ENCODE data around the gene LMAN1.

LMAN1 gene

DNA sequence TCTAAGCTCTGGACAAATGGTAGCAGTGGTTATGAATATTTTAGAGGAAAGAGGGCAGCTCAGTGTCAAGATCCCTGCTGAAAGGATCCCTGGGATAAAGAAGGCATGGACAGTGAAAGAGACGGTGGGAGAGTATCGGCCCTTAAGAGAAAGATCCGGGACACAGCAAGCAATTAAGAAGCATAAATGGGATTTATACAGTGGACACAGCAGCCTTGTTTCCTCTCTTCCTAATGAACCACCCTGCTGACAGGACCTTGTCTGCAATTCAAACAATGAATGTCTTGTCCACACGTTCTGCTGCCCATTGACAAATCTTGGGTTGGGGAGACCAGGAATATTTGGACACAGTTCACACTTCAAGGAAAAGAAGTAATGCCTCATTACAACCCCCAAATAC, 57.1 kb downstream of the LMAN1 start:
- no peak for TF ChIP-seq POLR2AphosphoS5 (IDR thresholded peaks at IDR 0.05; ENCODE audit: low read depth, low read length)
- TF ChIP-seq SPI1 (IDR thresholded peaks at IDR 0.05; ENCODE audit: low read depth, low read length) = no peak
- no peak for TF ChIP-seq TAF1 (IDR thresholded peaks at IDR 0.05; ENCODE audit: low read depth, low read length)
- TF ChIP-seq PAX5 (IDR thresholded peaks at IDR 0.05; ENCODE audit: insufficient read depth, low read length, severe bottlenecking) = no peak
- no peak for TF ChIP-seq POU2F2 (IDR thresholded peaks at IDR 0.05; ENCODE audit: low read depth, low read length)
- no peak for TF ChIP-seq POLR2A (IDR thresholded peaks at IDR 0.05; ENCODE audit: low read depth, low read length)
- FAIRE-seq (no peak), DNase-seq (ENCODE audit: insufficient read length, low spot score) (no peak)

DNA sequence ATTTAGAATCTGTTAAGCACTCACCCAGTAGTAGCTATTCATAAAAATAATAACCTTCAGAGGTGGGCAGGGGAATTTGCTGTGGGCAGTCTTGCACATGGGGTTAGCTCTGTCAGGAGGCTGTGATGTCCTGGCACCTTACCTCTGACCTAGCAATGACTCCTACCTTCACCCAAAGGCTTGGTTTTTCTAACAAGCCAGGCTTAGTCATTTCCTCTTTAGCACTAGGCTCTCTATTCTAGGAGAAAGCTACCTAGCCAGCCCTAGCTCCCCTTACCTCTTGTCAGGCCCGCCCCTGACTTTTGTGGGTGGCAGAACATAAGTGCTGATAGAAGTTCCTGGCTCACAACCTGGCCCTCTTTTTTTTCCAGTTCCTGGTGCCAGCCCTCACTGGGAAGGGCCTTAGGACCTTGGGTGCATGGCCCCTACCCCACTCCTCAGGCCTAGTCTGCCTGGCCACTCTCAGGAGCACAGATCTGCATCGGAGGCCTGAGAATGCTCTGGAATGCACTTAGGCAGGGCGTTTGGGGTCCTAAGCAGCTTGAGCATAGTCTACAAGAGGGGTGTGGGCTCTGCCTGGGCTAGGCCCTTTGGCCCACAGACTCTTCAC, 58.3 kb downstream of the LMAN1 start:
- no peak for DNase-seq (ENCODE audit: insufficient read length, low spot score)
- no peak for FAIRE-seq
- TF ChIP-seq TAF1 (IDR thresholded peaks at IDR 0.05; ENCODE audit: low read depth, low read length) (no peak), SPI1 (IDR thresholded peaks at IDR 0.05; ENCODE audit: low read depth, low read length) (no peak), POLR2AphosphoS5 (IDR thresholded peaks at IDR 0.05; ENCODE audit: low read depth, low read length) (no peak), POU2F2 (IDR thresholded peaks at IDR 0.05; ENCODE audit: low read depth, low read length) (no peak), POLR2A (IDR thresholded peaks at IDR 0.05; ENCODE audit: low read depth, low read length) (no peak), PAX5 (IDR thresholded peaks at IDR 0.05; ENCODE audit: insufficient read depth, low read length, severe bottlenecking) (no peak)

DNA sequence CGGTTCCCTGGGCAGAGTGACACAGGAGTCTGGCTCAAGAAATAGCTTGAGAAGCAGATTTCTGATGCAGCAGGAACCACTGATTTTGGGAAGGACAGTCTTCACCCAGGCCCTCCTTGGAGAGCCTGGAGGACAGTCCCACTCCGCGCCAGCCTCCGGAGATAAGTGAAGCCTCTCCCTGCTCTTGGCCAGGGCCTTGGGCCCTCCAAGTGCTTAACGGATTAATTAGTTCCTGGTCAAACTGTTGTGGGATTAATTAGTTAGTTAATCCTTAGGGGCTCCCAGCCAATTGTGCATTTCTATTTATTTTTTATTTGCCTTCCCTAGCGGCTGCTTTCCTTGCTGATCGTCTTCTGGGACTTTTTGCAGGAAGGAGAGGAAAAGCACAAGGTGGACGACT, 60.2 kb downstream of the LMAN1 start:
- DNase-seq (ENCODE audit: insufficient read length, low spot score) = no peak
- no peak for FAIRE-seq
- TF ChIP-seq TAF1 (IDR thresholded peaks at IDR 0.05; ENCODE audit: low read depth, low read length) (no peak), SPI1 (IDR thresholded peaks at IDR 0.05; ENCODE audit: low read depth, low read length) (no peak), POLR2AphosphoS5 (IDR thresholded peaks at IDR 0.05; ENCODE audit: low read depth, low read length) (no peak), POU2F2 (IDR thresholded peaks at IDR 0.05; ENCODE audit: low read depth, low read length) (no peak), PAX5 (IDR thresholded peaks at IDR 0.05; ENCODE audit: insufficient read depth, low read length, severe bottlenecking) (no peak), POLR2A (IDR thresholded peaks at IDR 0.05; ENCODE audit: low read depth, low read length) (no peak)

DNA sequence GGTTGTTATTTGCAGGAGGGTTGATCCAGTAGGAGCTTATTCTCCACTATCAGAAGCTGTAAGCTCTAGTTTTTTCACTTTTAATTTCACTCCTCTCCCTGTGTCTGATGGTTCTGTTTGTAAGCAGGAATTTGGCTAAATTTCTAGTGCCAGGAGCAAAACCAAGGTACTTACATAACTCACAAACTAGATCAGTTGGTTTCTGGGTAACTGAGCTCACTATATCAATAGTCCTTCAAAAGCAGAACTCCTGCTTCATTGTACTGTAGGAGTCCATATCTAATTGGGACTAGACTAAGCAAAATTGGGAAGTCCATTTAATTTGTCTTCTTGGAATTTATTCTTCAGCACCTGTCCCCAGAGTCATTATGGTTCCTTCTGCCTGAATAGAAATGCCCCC, 65.7 kb downstream of the LMAN1 start:
- no peak for TF ChIP-seq SPI1 (IDR thresholded peaks at IDR 0.05; ENCODE audit: low read depth, low read length)
- TF ChIP-seq POU2F2 (IDR thresholded peaks at IDR 0.05; ENCODE audit: low read depth, low read length) = no peak
- no peak for TF ChIP-seq POLR2AphosphoS5 (IDR thresholded peaks at IDR 0.05; ENCODE audit: low read depth, low read length)
- no peak for TF ChIP-seq TAF1 (IDR thresholded peaks at IDR 0.05; ENCODE audit: low read depth, low read length)
- TF ChIP-seq PAX5 (IDR thresholded peaks at IDR 0.05; ENCODE audit: insufficient read depth, low read length, severe bottlenecking) = no peak
- no peak for TF ChIP-seq POLR2A (IDR thresholded peaks at IDR 0.05; ENCODE audit: low read depth, low read length)
- FAIRE-seq = no peak

DNA sequence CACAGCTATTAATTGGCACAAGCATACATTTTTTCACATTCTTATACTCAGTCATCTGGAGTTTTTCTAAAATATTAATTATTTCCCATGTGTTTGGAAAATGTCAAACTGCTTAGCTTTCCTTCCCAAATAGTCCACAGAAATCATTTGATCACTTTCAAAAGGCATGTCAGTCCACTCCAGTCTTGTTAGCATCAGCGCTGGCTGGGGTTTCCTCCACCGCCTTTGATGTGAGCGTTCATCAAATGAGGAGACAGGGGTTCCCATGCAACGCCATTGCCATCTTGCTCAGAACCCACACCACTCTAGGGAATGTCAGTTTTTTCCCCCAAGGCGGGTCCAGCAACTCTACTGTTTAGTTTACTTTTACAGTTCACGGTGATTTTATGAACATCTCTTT, 72.7 kb downstream of the LMAN1 start:
- no peak for DNase-seq (ENCODE audit: insufficient read length, low spot score)
- FAIRE-seq = no peak
- no peak for TF ChIP-seq TAF1 (IDR thresholded peaks at IDR 0.05; ENCODE audit: low read depth, low read length)
- TF ChIP-seq POU2F2 (IDR thresholded peaks at IDR 0.05; ENCODE audit: low read depth, low read length) = no peak
- TF ChIP-seq SPI1 (IDR thresholded peaks at IDR 0.05; ENCODE audit: low read depth, low read length) = no peak
- TF ChIP-seq POLR2AphosphoS5 (IDR thresholded peaks at IDR 0.05; ENCODE audit: low read depth, low read length) = no peak
- TF ChIP-seq PAX5 (IDR thresholded peaks at IDR 0.05; ENCODE audit: insufficient read depth, low read length, severe bottlenecking) = no peak
- no peak for TF ChIP-seq POLR2A (IDR thresholded peaks at IDR 0.05; ENCODE audit: low read depth, low read length)

More for the DNA sequence above, 65.7 kb downstream of the LMAN1 start:
- DNase-seq (ENCODE audit: insufficient read length, low spot score) = no peak

DNA sequence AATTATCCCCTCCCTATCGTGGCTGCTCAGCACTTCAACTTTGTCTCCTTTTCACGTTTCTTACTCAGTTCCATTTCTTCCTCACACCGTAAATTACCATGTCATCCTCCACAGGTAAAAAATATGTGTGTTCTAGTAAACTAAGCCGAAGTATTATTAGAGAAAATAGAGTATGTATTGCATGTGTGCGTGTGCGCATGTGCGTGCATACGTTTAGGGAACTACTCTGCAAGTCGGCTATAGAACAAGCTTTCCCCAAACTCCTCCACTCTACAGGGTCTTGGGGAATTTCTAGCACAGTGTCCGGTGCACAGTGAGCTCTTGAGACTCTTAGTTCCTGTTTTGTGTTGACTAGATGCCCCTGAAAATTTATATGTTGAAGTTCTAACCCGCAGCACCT, 76.7 kb downstream of the LMAN1 start:
- FAIRE-seq (no peak), DNase-seq (ENCODE audit: insufficient read length, low spot score) (no peak)
- no peak for TF ChIP-seq PAX5 (IDR thresholded peaks at IDR 0.05; ENCODE audit: insufficient read depth, low read length, severe bottlenecking)
- TF ChIP-seq TAF1 (IDR thresholded peaks at IDR 0.05; ENCODE audit: low read depth, low read length) = no peak
- no peak for TF ChIP-seq POU2F2 (IDR thresholded peaks at IDR 0.05; ENCODE audit: low read depth, low read length)
- no peak for TF ChIP-seq SPI1 (IDR thresholded peaks at IDR 0.05; ENCODE audit: low read depth, low read length)
- no peak for TF ChIP-seq POLR2AphosphoS5 (IDR thresholded peaks at IDR 0.05; ENCODE audit: low read depth, low read length)
- no peak for TF ChIP-seq POLR2A (IDR thresholded peaks at IDR 0.05; ENCODE audit: low read depth, low read length)

DNA sequence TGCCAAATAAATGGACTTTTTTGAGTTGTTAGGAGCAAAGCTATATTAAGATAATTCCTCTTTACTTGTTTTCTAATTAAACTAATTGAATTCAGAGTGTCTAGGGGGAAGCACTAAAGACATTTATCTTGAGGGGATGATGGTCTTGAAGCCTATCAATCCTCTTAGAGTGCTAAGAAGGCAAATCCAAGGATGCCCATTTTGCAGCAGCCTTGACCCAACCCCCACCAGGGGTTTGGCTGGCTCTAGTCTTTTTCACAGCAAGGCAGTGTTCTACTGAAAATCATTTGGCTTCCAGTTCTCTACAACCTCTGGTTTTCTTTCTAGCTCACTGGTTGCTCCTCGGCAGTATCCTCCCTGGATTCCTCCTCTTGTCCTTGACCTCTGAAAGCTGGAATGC, 79.3 kb downstream of the LMAN1 start:
- no peak for FAIRE-seq

DNA sequence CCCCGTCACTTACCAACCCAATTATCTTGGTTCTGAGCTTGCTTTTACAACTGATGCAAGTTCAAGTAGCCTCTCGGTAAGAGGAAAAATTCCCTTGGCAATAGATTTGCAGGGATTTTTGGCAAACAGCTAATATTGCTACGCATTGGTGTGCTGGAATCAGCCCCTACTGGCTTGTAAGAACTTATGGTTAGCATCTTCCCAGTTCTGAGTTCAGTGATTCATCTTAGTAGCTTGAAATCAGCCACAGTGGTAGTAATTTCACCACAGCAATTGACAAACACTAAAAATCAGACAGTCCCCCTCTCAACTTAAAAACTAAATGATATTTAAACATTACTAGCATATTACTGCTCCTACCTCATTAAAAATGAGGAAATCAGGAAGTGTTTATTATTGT, 79.9 kb downstream of the LMAN1 start:
- FAIRE-seq (no peak), DNase-seq (ENCODE audit: insufficient read length, low spot score) (no peak)
- TF ChIP-seq POLR2AphosphoS5 (IDR thresholded peaks at IDR 0.05; ENCODE audit: low read depth, low read length) (no peak), PAX5 (IDR thresholded peaks at IDR 0.05; ENCODE audit: insufficient read depth, low read length, severe bottlenecking) (no peak), SPI1 (IDR thresholded peaks at IDR 0.05; ENCODE audit: low read depth, low read length) (no peak), TAF1 (IDR thresholded peaks at IDR 0.05; ENCODE audit: low read depth, low read length) (no peak), POU2F2 (IDR thresholded peaks at IDR 0.05; ENCODE audit: low read depth, low read length) (no peak), POLR2A (IDR thresholded peaks at IDR 0.05; ENCODE audit: low read depth, low read length) (no peak)

More for the DNA sequence above, 79.3 kb downstream of the LMAN1 start:
- DNase-seq (ENCODE audit: insufficient read length, low spot score) = no peak
- TF ChIP-seq PAX5 (IDR thresholded peaks at IDR 0.05; ENCODE audit: insufficient read depth, low read length, severe bottlenecking) (no peak), POLR2AphosphoS5 (IDR thresholded peaks at IDR 0.05; ENCODE audit: low read depth, low read length) (no peak), POU2F2 (IDR thresholded peaks at IDR 0.05; ENCODE audit: low read depth, low read length) (no peak), SPI1 (IDR thresholded peaks at IDR 0.05; ENCODE audit: low read depth, low read length) (no peak), TAF1 (IDR thresholded peaks at IDR 0.05; ENCODE audit: low read depth, low read length) (no peak), POLR2A (IDR thresholded peaks at IDR 0.05; ENCODE audit: low read depth, low read length) (no peak)

DNA sequence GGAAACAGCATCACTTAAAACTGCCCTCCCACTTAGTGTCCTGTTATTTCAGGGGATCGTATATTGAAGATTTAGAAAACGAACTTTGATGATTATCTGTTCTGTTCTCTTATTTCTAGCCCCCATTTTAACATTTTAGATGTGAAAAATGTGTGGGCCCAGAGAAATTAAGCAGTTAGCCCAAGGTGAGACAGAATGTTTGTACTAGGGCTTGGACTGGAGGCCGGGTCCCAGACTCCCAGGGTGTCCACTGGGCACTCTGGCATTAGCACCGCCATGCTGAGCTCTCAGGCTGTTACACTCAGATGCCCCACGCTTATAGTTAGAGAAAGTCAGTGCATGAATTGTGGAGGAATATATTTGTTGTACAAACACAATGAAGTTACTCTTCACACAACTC, 80.3 kb downstream of the LMAN1 start:
- FAIRE-seq (no peak), DNase-seq (ENCODE audit: insufficient read length, low spot score) (no peak)
- no peak for TF ChIP-seq TAF1 (IDR thresholded peaks at IDR 0.05; ENCODE audit: low read depth, low read length)
- TF ChIP-seq SPI1 (IDR thresholded peaks at IDR 0.05; ENCODE audit: low read depth, low read length) = no peak

Measured in GM12891 (cell line).